Stimulated activated CD8-positive, alpha-beta memory T cell treated with anti-CD3 and anti-CD28 coated beads, Interleukin-4, amount 100 ng/mL, for 1 hour (primary cell): Measurements from ENCODE around the gene C10orf143.

ENCODE experiments used
- DNase-seq, 2 donors: peaks; one replicate each; pipeline ENCODE4 v3.0.0-alpha.2; 2020; ENCODE audit warnings: low read depth in 2 of 2, low spot score in 1 of 2

Gene C10orf143

DNA sequence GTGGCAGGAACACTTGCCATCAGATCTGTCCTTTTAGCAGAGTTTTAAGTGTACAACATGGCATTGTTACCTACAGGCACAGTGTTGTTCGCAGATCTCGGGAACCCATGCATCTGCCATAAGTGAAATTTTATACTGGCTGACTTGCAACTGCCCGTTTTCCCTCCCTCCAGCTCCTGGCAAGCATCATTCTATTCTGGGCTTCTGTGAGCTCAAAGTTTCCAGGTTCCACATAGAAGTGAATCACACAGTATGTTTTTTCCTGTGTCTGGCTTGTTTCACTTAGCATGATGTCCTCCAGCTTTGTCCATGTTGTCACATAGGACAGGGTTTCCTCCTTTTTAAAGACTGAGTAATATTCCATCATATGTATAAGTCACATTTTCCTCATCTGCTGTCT is 56.6 kb downstream of the C10orf143 start:
- DNase-seq: no peak

DNA sequence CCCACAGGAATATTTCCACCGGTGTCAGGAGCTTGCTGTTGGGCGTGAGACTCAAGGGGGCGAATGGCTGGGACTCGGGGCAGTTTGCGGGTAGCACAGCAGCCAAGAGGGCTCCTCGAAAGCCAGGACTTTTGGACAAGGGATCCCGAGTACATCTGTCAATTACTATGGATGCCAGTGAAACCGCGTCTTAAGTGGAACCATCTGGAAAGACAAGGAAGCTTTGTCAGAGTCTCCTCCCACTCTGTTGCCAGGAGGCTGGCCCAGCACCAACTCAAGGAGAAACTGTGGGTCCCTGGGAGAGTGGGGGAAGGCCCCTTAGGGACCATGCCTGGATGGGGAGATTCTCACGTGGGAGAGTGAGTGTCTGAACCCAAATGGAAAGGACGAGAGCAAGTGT is 57.1 kb downstream of the C10orf143 start:
- DNase-seq: no peak

DNA sequence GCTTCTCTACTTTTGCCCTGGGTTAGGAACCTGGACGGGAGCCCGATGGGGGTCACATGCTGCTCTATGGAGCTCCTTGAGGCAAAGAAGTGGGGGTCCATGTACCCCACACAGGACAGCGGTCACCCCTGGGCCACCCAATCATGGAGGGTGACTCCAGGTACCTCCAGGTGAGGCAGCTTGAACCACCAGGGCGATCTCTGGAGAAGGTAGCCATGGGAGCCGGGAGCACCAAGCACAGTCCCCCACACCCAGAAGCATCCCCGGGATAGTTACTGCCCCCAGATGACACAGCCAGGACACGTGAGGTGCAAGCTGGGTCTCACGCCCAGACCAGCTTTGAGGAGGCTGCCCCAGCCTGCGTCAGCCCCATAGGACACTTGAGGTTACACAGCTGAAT is 58.4 kb downstream of the C10orf143 start:
- no peak for DNase-seq

DNA sequence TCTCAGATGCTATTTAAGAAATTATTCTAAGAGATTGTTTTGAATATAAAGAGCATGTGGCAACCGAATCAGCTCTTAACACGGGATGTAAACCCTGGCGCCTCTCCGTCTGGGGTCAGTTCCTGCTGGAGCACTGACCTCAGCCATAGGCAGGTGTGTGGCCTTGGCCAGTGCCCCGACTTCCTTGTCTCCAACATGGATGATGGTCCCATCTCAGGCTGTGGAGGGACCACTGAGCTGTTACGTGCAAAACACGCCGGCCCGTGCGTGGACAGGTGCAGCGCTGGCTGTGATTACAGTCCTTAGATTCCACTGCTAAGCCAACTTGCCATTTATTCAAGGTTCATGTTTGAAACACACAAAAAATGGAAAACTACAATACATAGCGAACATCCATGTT is 59.9 kb downstream of the C10orf143 start:
- DNase-seq: no peak

DNA sequence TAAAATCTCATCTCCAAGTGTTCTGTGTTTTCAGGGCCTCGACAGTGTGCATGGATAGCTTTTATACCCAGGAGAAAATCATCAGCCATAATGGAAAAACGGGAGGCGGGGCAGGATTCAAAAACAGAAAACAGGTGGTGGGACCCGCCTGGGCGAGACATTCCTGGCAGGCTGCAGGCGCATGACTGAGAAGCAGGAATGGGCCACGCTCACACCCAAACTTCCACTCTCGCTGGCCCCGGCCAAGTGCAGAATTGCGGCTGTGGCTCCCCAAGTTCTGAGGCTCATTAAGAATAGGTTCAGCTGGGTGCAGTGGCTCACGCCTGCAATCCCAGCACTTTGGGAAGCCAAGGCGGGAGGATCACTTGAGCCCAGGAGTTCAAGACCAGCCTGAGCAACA is 60.6 kb downstream of the C10orf143 start:
- DNase-seq: no peak

DNA sequence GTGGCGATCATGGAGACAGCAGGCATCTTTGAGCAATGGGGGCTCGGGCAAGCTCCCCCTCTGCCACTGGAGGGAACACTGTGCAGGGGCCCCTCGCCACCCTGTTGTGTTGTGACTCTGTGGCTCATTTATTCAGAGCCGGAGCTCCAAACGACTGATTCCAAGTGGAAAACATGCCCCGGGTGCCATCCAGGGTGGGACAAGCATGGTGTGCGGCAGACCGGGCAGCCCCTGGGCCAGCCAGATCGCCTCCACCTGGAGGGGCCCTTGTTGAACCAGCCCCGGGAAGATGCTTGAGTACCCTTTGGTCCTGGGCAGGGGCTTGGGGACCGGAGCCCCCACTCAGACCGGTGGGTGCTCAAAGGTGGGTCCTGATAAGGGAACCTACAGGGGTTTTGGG is 61.4 kb downstream of the C10orf143 start:
- no peak for DNase-seq

DNA sequence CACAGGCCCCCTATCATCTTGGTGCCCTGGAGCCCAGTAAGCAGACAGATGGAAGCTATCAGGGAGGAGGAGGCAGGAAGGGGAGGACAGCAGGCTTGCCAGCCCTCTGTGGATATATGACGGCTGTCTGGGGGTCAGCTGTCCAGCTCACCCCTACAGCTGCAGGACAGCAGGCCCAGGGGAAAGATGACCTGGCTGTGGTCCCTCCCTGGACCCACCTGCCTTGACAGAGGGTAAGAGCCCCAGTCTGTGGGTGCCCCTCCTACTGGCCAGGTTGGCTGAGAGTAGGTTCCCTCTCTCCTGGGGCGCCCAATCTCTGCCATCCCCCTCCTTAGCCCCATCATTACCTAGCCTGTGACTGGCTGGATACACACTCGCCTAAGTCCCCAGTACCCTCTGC is 62.5 kb downstream of the C10orf143 start:
- DNase-seq: no peak

DNA sequence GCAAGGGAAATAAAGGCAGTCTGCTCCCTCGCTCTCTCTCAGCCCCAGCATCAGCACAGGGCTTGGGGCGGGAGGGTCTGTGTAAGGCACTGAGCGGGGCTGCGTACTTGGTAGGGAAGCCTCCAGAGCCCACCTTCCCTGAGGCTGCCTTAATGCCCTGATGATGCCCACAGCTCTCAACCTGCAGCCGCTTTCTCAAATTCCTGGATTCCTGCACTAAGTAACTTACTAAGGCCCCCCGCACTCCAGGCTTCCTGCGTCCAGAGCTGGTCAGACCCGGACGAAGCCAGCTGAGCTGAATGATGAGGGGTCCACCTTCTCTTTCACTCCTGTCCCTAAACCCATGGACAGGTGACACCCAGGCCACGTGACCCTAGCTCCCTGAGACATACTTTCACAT is 63.3 kb downstream of the C10orf143 start:
- DNase-seq: no peak

DNA sequence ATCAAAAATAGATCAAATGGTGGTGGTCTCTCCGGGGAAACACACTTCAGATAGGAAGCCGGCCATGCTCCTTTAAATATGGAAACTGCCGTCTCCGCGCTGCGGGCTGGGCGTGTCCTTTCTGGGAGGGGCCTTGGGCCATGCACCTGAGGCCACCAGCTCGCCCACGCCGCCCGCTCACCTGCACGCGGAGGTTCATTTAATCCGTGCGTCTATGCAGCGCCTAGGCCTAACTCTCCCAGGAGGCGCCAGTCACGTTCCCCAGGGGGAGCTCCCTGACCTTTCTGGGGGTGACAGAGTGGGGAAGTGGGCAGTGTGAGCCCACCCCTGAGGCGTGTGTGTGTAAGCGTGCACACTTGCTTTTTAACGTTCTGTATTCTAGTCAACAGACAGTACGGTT is 64.0 kb downstream of the C10orf143 start:
- no peak for DNase-seq

DNA sequence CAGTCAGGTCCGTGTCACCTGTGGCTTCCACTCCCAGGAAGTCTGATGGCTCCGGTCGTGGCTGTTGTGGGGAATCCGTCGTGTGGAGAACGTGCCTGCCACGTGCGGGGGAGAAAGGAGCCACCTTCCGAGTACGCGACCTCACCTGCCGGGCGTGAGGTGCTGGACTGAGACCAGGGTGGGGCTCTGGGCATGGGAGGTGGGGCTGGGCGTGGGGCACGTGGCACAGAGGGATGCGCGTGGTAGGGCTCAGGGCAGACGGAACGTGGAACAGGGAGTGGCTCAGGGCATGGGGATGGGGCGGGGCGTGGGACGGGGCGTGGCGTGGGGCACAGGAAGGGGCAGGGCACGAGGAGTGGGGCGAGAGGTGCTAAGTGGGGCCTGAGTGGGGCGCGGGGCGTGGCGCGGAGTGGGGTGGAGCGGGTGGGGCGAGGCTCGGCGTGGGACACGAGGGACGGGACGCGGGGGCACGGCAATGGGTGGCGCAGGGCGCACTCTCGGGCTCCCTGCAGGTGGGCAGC is 64.8 kb downstream of the C10orf143 start:
- DNase-seq: no peak

DNA sequence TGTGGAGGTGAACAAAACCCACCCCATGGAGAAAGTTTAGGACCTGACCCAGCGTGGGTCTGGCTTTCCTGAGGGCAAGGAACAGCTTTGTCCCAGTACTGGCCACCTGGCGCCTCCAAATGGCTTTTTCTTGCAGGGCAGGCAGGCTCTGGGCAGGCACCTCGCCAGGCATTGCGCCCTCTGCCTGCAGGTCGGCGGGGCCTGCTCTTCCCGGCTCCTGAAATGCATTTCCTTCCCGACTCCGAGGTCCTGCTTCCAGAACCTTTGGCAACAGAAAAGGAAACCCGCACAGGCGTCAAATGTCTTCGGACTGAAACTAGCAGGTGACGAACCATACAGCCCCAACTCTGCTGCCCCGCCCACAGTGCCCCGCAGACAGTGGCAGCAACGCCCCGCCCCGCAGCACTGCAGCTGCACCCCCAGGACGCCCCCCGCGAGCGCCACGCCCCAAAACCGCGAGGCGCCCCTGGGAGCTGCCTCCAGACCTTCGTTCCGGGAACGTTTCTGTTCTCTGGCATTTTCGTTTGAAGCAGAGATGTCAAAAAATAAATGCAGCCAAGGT is 65.5 kb downstream of the C10orf143 start:
- no peak for DNase-seq

DNA sequence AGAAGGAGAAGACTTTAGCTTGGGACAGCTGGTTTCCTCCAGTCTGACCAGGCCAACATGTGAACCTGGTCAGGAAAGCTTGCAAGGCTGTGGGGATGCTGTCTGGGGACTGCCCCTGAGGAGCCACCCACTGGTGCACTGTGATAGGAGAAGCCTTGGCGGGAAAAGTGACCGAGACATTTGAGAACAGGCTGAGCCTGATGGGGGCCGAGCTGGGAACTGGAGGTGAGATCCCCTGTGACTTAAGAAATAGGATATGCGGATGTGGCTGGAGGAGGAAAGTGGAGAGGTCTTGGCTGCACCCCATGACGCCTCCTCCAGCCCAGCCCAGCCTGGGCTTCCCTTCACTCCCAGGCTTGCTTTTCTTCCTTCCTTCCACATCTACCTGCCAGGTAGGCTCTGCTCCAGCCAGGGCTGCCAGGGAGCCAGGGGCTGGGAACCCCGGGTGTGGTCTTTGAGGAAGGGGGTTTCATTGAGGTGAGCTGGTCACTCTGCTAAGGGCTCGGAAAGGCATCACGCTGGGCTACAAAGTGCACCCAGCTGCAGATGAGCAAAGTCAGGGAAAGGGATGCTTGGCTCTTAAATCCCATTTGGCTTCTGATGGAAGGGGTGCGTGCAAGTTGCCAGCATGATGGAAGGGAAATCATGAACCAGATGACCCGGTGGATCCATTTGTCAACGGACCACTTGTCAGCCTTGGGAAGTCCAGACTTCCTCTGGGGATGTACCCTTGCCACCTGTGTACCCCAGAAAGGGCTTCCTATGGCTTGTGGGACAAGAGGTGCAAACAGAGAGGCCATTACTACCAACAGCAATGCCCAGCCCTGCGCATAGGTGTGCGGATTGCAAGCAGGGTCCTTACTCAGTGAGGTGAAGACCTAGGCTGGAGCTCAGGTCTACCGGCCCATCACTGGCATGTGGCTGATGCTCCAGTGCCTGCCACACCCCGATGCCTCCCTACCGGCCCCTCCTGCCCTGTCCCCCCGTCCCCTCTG is 66.3 kb downstream of the C10orf143 start:
- DNase-seq: no peak

DNA sequence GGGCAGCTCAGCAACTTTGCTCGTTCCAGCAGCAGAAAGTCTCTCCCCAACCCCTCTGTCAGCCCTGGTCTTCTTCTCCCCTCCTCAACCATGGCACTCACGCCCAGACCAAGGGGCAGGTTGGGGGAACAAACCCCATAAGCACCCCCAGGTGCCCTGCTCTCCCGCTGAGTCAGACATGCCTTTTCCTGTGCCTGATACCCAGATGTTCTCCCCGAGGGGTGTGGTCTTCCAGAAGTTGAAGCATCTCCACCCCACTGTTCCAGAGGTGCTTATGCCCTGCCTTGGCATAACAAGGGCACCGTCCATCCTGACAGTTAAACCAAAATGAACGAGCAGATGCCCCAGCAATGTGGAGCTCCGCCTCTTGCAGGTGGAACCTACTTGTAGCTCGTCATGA is 67.1 kb downstream of the C10orf143 start:
- DNase-seq: no peak

DNA sequence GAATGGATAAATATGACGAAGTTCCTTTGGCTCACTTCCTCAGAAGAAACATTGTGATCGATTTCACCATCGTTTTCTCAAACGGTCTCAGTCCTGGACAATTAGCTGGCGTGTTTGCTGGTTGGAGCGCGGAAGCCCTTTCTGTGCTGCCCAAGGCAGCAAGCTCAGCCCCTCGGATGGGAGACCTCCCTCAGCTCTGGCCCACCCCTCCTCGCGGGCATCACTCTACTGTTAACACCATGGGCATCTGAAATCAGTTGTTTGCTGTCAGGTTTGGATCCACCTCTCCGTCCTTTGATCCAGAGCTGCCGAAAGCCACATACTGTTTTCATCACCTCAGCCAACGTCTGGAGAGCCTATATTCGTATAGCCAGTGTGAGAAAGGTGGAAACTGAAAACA is 68.2 kb downstream of the C10orf143 start:
- DNase-seq: no peak

DNA sequence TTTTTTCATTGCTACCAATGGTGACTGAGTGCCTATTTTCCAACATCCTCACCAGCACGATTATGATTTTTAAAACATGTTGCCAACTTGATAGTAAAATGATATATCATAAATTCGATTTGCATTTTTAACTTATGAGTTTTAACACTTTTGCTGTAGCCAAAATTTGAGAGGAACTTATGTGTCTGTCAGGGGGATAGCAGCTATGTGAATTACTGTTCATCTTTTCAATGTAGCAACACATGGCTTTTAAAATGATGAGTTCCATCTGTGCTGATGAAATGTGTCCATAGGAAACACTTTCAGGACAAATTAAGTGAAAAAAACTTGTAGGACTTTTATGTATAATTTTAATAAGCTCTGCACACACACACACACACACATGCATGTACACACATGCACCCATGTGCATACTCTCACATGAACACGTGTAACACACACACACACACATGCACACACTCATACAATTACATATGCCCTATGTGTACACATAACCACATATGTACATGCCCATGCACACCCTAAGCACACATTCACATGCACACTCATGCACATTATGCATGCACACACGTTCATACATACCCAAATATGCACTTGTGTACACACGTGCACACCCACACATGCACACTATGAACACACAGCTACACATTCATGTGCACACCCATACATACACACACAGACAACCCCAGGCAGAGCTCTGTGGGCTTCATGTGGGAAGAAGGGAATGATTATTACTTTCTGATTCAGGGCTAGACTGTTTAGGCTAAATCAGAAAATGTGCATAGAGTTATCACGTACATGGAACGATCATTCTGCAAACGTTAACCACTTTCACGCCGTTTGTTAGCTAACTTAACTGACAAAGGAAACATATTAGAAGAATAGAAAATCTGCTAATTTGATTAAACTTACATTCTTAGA is 68.9 kb downstream of the C10orf143 start:
- no peak for DNase-seq

DNA sequence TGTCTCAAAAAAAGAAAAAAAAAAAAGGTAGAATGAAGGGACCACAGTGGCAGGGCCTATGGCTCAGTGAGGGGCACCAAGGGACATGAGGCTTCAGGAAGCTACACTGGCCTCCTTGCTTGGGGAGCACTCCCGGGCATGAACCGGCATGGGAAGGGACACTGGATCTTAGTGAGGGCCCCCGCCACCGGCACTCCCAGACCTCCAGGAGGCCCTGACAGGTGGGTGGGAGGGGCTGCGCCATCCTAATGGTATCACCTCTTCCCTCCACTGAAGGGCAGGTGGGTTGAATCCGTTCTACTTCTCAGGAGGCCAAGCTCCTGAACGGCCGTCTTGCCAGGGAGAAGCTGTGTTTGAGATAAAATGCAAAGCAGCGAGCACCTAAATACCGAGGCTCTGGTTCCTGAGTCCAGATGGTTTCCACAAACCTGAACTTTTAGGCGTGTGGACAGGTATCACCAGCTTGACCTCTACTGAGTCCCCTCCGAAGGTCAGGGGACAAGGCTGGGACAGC is 69.8 kb downstream of the C10orf143 start:
- no peak for DNase-seq

DNA sequence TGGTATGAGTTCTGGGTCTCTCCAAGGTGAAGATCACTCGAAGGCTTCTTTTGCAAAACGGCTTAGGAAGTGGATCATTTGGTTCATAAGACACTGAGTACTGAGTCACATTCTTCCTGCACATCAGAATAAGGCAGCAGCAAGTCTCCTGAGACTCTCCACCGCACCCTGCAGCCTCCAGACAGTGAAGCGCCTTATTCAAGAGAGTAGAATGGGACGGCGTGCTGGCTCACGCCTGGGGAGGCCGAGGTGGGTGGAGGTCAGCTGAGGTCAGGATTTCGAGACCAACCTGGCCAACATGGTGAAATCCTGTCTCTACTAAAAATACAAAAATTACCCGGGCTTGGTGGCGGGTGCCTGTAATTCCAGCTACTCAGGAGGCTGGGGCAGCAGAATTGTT is 70.3 kb downstream of the C10orf143 start:
- no peak for DNase-seq

DNA sequence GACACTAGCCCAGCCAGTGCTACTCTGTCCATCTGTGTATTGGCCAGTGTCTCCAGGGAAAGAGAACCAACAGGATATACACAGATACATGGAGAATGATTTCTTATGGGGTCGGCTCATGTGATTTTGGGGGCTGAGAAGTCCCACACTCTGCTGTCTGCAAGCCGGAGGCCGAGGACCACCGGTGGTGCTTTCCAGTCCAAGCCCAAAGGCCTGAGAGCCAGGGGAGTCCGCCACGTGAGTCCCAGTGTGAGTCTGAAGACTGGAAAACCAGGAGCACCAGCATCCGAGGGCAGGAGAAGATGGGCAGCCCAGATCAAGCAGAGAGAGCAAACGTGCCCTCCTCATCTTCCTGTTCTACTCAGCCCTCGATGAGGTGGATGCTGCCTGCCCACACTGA is 71.5 kb downstream of the C10orf143 start:
- DNase-seq: no peak

DNA sequence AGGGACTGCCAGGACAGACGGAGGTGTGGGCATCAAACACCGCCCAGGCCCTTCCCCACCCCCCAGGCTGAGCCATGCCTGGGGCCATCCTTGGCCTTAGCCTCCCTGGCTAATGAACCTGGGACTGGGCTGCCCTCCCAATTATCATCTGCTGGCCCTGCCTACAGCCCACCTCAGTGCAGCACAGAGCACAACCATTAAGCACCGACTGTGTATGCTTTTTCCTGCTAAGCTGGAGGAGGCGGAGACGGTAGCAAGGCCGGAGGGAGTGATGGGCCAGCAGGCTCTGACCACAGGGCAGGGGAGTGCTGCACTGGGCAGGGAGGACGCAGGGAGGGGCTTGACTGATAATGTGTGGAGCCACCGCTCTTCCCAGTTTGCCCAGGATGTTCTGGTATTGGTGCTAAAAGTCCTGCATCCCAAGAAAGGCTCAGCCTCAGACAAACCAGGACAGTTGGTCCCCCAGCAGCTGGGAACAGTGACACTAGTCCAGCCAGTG is 72.0 kb downstream of the C10orf143 start:
- no peak for DNase-seq

DNA sequence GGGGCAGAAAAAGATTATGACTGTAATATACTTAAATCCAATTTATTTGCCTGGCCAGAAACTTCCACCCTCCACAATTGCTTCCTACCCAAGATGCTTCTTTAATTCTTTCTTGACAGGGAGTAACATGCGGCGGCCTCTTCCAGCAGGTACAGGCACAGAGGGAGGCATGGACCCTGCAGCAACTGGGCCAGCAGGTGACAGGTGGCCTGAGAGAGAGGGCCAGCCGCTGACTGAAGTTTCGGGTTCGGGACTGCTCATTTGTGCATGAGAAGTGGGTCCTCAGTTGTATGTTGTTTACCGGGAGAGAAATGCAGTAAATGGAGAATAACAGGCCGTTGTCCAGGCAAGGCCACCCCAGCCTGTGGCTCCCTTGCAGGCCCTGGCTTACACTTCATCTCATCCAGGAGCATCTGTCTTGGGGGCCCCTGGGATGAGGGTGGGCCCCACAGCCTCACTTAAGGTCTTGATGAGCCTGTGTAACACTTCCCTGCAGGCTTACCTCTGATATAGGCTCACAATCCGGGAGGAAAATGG is 72.5 kb downstream of the C10orf143 start:
- no peak for DNase-seq

DNA sequence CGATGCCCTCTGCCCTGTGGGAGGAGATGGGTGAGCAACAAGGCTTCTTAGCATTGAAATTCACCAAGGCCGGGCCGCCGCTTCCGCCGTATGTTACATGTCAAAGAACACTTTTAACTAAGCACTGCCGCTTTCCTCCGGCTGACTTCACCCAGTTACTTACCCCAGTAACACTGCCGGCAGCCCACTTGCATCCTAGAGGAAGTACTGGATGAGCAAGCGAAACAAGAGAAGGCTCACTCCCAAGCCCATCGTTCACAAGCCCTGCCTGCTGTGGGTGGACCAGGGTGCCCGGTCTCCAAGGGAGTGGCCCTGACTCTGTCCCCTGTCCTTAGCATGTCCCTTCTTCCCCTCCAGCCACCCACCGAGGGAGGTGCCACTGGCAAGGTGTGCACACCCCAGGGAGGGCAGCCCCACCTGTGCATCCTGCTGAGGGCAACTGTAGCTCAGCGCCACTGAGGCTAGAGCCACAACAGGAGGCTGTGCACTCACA is 73.4 kb downstream of the C10orf143 start:
- no peak for DNase-seq
